Measurements from ENCODE around the gene CDK14. TPM values are rescaled to one million over a fixed set of nuclear protein-coding genes. Genes with fewer than 3 reads are reported as not detected.

Gene CDK14
- total and polyA plus RNA-seq, 2 donors (not counting 1 experiment from before 2014, with no cell fraction given) = 42.1 to 167 TPM

- Mint-ChIP-seq H3K4me3 (peak overlapping the region; percentile 8), H3K27ac (peak overlapping the region; percentile 51), H3K27me3 (no peaks in the 10 kb centered on the region), H3K4me1 (peaks cover 84% of the 10 kb centered on the region), H3K9me3 (ENCODE audit: insufficient read depth) (peaks cover under 1% of the 10 kb centered on the region)
- intact Hi-C loops (cut with micrococcal nuclease) = loop anchor here (2.0 kb wide), 1 partner anchor 14 kb away; no protein-coding TSS in a partner anchor
- ChIA-PET CTCF (interaction anchor here (0.7 to 1.5 kb wide), 4 partner anchors 8 to 348 kb away, joined by 3 to 7 read pairs (median 4); no protein-coding TSS in a partner anchor), POLR2A (no interaction called here)
- no peak overlapping the region for H3K9ac ChIP-seq (ENCODE audit: low read length)
- H3K27ac ChIP-seq (ENCODE audit: low read length in 2 of 2) = no peak overlapping the region
- H3K4me3 ChIP-seq (ENCODE audit: control extremely low read depth in 1 of 5, extremely low read depth in 1 of 5, insufficient read depth in 1 of 5, low read depth in 2 of 5, low read length in 4 of 5) = no peak overlapping the region
- H3K4me1 ChIP-seq (ENCODE audit: control insufficient read depth in 2 of 2, insufficient read depth in 2 of 2, low read length in 2 of 2) = peaks cover 53 to 56% of the 10 kb centered on the region in 2 donors
- peaks cover 2 to 3% of the 10 kb centered on the region in 2 experiments for H3K36me3 ChIP-seq (replicated peaks in 1 of 2; ENCODE audit: control extremely low read depth in 1 of 2, control insufficient read depth in 1 of 2, extremely low read depth in 1 of 2, insufficient read depth in 2 of 2, low read length in 1 of 2)
- no peak overlapping the region for H3K4me2 ChIP-seq (replicated peaks; ENCODE audit: low read depth, low read length, poor library complexity, severe bottlenecking)
- no CpG with 5 or more reads among the region's 6 CpGs for WGBS (ENCODE audit: insufficient coverage)
- no peak for TF ChIP-seq CTCF (IDR thresholded peaks at IDR 0.05)
- no peak for TF ChIP-seq EZH2 (IDR thresholded peaks at IDR 0.05; ENCODE audit: borderline replicate concordance, insufficient read depth, low read depth, low read length, poor library complexity, severe bottlenecking)
- H3K9me3 ChIP-seq (ENCODE audit: control extremely low read depth in 1 of 3, control insufficient read depth in 2 of 3, insufficient read depth in 1 of 3, low read length in 2 of 3) = peaks cover 0 to 4% (median 2%) of the 10 kb centered on the region in 3 donors
- peaks cover 64% of the 10 kb centered on the region for H3K79me2 ChIP-seq (ENCODE audit: control insufficient read depth, insufficient read depth, low read length)
- no peaks in the 10 kb centered on the region for H3K27me3 ChIP-seq (replicated peaks in 1 of 4; ENCODE audit: control extremely low read depth in 1 of 4, control insufficient read depth in 3 of 4, insufficient read depth in 4 of 4, low read length in 3 of 4)
- no peak for DNase-seq
- H2AFZ ChIP-seq (ENCODE audit: insufficient read depth, low read depth, low read length, poor library complexity, severe bottlenecking) = no peak overlapping the region
- no peaks in the 10 kb centered on the region for H4K20me1 ChIP-seq (ENCODE audit: control insufficient read depth, insufficient read depth, low read length, poor library complexity, severe bottlenecking)
- no peak for ATAC-seq (ENCODE audit: low read depth)
These were observed 162.9 kb downstream of the CDK14 start for GRCh38 chr7:90758933-90759562.

DNA sequence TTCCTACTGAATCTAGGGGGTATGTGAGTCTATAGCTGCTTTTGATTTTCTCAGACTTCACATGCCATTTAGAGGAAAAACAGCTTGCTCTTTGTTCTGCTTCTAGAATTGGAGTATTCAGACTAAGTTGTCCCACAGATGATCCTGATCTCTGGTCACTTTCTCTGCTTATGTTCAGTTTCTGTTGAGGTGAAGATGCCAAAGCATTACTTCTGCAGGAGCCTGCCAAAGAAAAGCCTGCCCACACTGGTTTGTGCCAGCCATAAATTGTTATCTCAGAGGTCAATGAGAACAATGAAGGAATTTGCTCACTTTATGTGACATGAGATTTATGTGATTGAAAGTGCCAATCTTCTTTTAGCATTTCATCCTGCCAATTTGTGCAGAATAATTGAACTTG is 163.6 kb downstream of the CDK14 start:
- Mint-ChIP-seq H3K9me3 (ENCODE audit: insufficient read depth) (no peaks in the 10 kb centered on the region), H3K27me3 (no peaks in the 10 kb centered on the region), H3K4me3 (peak overlapping the region; percentile 41), H3K27ac (peak overlapping the region; percentile 51), H3K4me1 (peaks cover 83% of the 10 kb centered on the region)
- Histone ChIP-seq H3K4me3 (ENCODE audit: control extremely low read depth in 1 of 5, extremely low read depth in 1 of 5, insufficient read depth in 1 of 5, low read depth in 2 of 5, low read length in 4 of 5) (no peak overlapping the region), H3K79me2 (ENCODE audit: control insufficient read depth, insufficient read depth, low read length) (peaks cover 61% of the 10 kb centered on the region), H3K4me1 (ENCODE audit: control insufficient read depth in 2 of 2, insufficient read depth in 2 of 2, low read length in 2 of 2) (peaks cover 48 to 56% of the 10 kb centered on the region in 2 donors), H3K27me3 (replicated peaks in 1 of 4; ENCODE audit: control extremely low read depth in 1 of 4, control insufficient read depth in 3 of 4, insufficient read depth in 4 of 4, low read length in 3 of 4) (no peaks in the 10 kb centered on the region), H3K4me2 (replicated peaks; ENCODE audit: low read depth, low read length, poor library complexity, severe bottlenecking) (no peak overlapping the region), H3K9me3 (ENCODE audit: control extremely low read depth in 1 of 3, control insufficient read depth in 2 of 3, insufficient read depth in 1 of 3, low read length in 2 of 3) (peaks cover 0 to 4% (median 2%) of the 10 kb centered on the region in 3 donors), H3K36me3 (replicated peaks in 1 of 2; ENCODE audit: control extremely low read depth in 1 of 2, control insufficient read depth in 1 of 2, extremely low read depth in 1 of 2, insufficient read depth in 2 of 2, low read length in 1 of 2) (peaks cover 2 to 3% of the 10 kb centered on the region in 2 experiments), H3K9ac (ENCODE audit: low read length) (no peak overlapping the region), H2AFZ (ENCODE audit: insufficient read depth, low read depth, low read length, poor library complexity, severe bottlenecking) (no peak overlapping the region), H4K20me1 (ENCODE audit: control insufficient read depth, insufficient read depth, low read length, poor library complexity, severe bottlenecking) (no peaks in the 10 kb centered on the region), H3K27ac (ENCODE audit: low read length in 2 of 2) (no peak overlapping the region)
- intact Hi-C loops (cut with micrococcal nuclease) = loop anchor here (2.0 kb wide), 1 partner anchor 13 kb away; no protein-coding TSS in a partner anchor
- CTCF ChIA-PET = interaction anchor here (0.7 to 1.5 kb wide), 5 partner anchors 9 to 349 kb away, joined by 3 to 7 read pairs (median 3); no protein-coding TSS in a partner anchor
- POLR2A ChIA-PET = no interaction called here
- no peak for ATAC-seq (ENCODE audit: low read depth)
- TF ChIP-seq CTCF (IDR thresholded peaks at IDR 0.05) (no peak), EZH2 (IDR thresholded peaks at IDR 0.05; ENCODE audit: borderline replicate concordance, insufficient read depth, low read depth, low read length, poor library complexity, severe bottlenecking) (no peak)
- DNase-seq = no peak
